K562 (cell line): ENCODE measurements around the gene LCA5.

Experiments used
- CEBPZ ChIP-seq: fragments of 150-350 bp; IDR thresholded peaks from 2 replicates; pipeline ENCODE4 v1.6.1; 2014; ENCODE audit warnings: low read depth, mild to moderate bottlenecking, low read length, borderline replicate concordance
- COPS2 ChIP-seq: fragments of 450-650 bp; conservative IDR thresholded peaks from 2 replicates; pipeline ENCODE4 v1.6.1; 2016; ENCODE audit warnings: mild to moderate bottlenecking, moderate library complexity
- CTCF ChIP-seq, 3 experiments: IDR thresholded peaks in 2 of 3; conservative IDR thresholded peaks in 1 of 3; 2 replicates each; pipeline ENCODE4 v1.5.1; 2011 to 2012; ENCODE audit warnings: low read length in 3 of 3, mild to moderate bottlenecking in 3 of 3, control low read depth in 2 of 3, improper control_type of control experiment in 1 of 3, inconsistent platforms in 1 of 3, low read depth in 1 of 3, mixed read lengths in 1 of 3, moderate library complexity in 1 of 3; ENCODE audit not compliant: insufficient read depth in 2 of 3
- HIVEP1 ChIP-seq: fragments of 250-450 bp; sonication (Bioruptor Pico); IDR thresholded peaks from 2 replicates; pipeline ENCODE4 v1.4.0; 2020; ENCODE audit warnings: mild to moderate bottlenecking
- MTA2 ChIP-seq: fragments of 450-650 bp; IDR thresholded peaks from 2 replicates; pipeline ENCODE4 v1.6.1; 2016; ENCODE audit warnings: low read depth
- NFYB ChIP-seq: IDR thresholded peaks from 2 replicates; pipeline ENCODE4 v1.6.1; 2011; ENCODE audit warnings: mild to moderate bottlenecking, moderate library complexity; ENCODE audit not compliant: insufficient read length; ENCODE audit errors: extremely low read depth
- POLR2AphosphoS5 ChIP-seq: IDR thresholded peaks from 2 replicates; pipeline ENCODE4 v1.6.1; 2011; ENCODE audit warnings: mild to moderate bottlenecking, low read depth, low read length, moderate library complexity; ENCODE audit not compliant: control insufficient read depth, insufficient read depth
- ZBTB40 ChIP-seq, 2 experiments: fragments of 450-650 bp in 1 of 2; sonication (generic) in 1 of 2; formaldehyde crosslinking in 1 of 2; IDR thresholded peaks; 2 replicates each; pipeline versions ENCODE4 v1.7.1 to v1.9.0; 2016 to 2022; ENCODE audit warnings: inconsistent platforms in 1 of 2, mild to moderate bottlenecking in 1 of 2, missing genetic modification reagents in 1 of 2

GRCh38 chr6:79520534-79520933, 16.7 kb downstream of the LCA5 start:
- TF ChIP-seq ZBTB40 (IDR thresholded peaks at IDR 0.05) = no peak
- TF ChIP-seq ZBTB40 (CRISPR knock-in tag; IDR thresholded peaks at IDR 0.05) = no peak
- no peak for TF ChIP-seq HIVEP1 (CRISPR knock-in tag)
- TF ChIP-seq COPS2 = no peak
- TF ChIP-seq MTA2 = no peak
- no peak for TF ChIP-seq CEBPZ
- no peak for TF ChIP-seq POLR2AphosphoS5
- TF ChIP-seq CTCF (IDR thresholded peaks at IDR 0.05 in 2 of 3, conservative IDR thresholded peaks at IDR 0.05 in 1 of 3; ENCODE audit: insufficient read depth in 2 of 3, low read depth in 1 of 3, low read length in 3 of 3) = no peak
- no peak for TF ChIP-seq NFYB
